Epithelial cell of prostate (primary cell): ENCODE data around the gene USP47.

Experiments used
- DNase-seq: peaks from one replicate; pipeline ENCODE4 v3.0.0-alpha.2; 2011; ENCODE audit warnings: low read depth, low spot score
- H3K27ac ChIP-seq: fragments of 450-650 bp; 2 replicates; pipeline ENCODE4 v1.5.1; 2017; ENCODE audit warnings: mild to moderate bottlenecking

Gene USP47

DNA sequence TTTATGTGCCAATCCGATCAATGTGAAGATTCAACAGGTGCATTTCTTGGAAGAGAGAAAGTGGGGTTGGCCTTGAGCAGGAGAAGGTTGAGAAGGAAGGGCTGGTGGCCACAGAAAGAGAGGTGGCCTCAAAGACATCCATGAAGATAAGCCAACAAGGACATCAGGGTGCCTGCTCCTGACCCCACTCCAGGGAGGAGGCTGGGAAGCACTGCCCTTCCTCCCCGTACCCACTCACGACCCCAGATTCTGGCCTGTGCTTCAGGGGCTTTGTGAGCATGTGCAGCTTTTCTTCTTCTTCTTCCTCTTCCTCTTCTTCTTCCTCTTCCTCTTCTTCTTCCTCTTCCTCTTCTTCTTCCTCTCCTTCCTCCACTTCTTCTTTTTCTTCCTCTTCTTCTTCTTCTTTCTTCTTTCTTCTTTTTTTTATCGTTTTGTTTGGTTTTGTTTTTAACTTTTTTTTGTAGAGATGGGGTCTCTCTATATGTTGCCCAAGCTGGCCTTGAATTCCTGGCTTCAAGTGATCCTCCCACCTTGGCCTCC, 136.4 kb downstream of the USP47 start:
- no peak for DNase-seq
- H3K27ac ChIP-seq, result peak overlapping the region; percentile 78

DNA sequence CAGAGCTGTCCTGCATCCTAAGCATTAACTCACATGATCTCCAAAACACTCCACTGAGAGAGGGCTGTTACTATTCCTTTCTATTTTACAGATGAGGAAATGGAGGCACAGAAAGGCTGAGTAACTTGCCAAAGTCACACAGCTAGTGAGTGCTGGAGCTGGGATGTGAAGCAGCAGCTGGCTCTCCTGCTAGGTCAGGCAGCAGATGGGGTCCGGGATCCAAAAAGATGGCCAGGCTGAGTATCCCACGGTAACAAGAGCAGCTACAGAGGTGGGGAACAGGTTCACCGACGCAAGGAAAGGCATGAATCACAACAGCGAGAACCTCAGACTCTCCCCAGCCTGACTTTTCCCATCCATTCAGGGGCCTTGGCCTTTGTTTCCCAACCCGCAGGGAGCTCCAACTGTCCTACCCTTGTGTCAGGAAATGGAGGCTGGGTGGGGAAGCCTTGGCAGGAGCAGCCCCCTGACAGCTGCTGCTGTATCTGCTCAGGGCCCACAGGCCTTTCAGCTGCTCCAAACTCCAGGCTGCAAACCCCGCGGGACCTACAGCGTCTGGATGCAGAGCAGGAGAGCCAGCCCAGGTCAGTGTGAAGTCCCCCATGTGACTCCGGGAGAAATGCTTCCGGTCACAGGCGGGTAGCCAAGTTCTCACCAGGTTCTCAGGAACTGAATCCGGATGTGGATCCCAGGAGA, 137.2 kb downstream of the USP47 start:
- H3K27ac ChIP-seq, result peak overlapping the region; percentile 78
- DNase-seq, result no peak

DNA sequence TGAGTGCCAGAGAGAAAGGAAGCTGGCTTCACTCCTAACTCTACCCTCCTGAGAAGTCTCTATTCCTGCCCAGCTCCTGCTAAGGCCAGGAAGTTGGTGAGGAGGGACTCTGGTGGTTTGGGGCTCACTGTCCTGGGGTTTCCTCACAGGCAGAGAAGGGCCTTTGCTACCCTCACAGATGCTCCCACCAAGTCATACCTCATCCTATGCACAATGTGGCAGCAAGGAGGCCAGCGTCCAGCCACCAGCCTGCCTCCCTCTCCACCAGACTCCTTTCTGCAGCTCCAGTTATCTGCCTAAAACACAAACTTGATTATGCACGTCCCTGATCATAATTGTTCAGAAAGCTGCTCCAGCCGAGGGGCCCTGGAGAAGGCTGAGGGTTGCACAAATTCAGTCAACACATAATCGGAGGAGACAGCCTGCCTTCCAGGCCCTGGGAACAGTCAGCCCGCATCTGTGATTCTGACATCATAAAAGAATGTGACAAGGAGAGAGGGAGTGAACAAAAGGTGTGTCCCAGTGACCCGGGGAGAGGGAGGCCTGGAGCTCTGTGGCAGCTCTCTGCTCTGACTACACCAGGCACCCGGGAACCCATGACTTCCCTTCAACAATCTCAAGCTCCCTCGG, 137.8 kb downstream of the USP47 start:
- peak overlapping the region; percentile 38 for H3K27ac ChIP-seq
- DNase-seq, result no peak

DNA sequence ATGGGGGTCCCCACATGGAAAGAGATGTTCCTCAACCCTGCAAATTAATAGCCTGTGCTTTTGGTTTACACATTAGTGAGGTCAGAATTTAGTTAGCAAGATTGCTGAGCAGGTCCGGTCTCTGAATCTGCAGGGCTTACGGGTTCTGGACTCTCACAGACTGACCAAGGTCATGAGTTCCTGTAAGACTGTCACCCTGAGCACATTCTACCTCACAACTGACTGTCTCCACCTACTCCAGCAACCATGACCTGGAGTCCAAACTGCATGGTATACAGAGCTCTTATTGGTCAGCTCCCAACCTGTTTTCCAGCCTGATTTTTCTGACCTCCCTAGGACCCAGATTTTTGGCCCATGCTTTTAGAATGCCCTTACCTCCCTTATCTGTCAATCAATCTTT, 138.4 kb downstream of the USP47 start:
- peak overlapping the region; percentile 38 for H3K27ac ChIP-seq
- DNase-seq, result no peak

DNA sequence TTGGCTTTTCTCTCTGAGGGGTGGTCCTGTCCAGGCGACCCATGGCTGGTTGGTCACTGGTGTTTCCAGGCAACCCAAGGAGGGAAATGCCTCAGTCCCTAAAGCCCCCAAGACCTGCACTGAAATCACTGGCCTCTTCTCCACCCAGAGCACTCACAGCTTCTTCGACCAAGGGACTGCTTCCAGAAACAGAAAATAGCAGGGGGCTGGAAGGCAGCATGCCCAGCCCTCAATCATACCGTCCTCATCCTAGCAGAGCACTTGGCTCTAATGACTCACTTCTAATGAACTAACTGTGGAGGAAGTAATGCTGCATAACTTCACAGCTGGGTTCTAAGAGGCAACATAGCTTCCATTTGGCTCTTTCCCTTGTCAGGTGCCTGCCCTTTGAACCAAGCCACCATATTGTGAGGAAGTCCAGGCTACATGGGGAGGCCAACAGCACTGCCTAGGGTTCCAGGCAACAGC, 139.1 kb downstream of the USP47 start:
- no peak for DNase-seq
- H3K27ac ChIP-seq, result no peak overlapping the region

DNA sequence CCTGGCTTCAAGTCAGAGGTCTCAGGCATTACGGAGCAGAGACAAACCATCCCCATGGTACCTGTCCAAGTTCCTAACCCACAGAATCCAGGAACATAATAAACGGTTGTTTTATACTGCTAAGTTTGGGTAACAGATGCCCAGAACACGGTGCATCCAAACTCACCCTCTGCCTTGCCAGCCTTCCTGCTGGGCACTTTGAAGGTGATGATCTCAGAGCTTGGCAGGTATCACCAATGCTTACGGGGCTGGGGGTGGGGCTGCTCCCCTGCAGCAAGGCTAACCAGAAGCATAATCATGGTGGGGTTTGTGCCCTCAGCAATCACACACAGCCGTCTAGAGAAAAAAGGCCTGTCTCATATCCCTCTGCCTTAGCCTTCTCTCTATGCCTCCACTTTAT, 139.6 kb downstream of the USP47 start:
- no peak for DNase-seq
- H3K27ac ChIP-seq, result no peak overlapping the region

DNA sequence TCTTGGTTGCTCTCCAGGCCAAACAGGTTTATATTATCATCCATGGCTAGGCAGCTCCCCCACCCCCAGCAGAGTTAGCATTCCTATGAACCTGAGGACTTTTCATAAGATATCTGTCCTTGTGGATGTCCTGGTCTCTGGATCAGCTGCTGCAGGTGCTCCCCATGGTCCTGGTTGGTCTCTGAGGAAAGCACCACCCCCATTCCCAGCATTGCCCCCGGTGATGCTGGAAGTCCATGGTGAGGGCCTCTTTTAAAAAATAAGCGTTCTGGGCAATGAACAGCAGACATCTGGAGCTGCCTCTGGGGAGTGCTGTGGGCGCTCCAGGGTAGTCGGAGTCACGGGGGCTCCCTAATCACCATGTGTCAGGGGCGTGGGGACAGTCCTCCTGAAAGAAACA, 140.1 kb downstream of the USP47 start:
- DNase-seq, result no peak
- no peak overlapping the region for H3K27ac ChIP-seq

DNA sequence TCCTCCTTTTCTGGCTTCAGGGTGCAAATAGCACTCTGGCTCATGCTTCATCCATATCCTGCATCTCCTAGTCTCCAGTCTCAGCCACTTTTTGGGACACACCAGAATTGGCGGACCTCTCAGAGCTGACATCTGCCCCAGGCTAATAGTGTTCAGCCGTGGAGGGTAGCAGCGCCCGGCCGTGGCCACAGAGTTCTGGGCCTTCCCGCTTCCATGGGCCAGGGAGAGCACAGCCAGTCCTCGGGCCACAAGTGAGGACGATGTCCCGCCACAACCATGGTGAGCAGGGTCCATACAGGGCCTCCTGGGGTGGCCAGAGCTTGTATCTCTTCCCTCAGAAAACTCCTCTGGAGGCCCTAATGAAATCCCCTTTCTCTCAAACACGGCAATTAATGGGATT, 140.7 kb downstream of the USP47 start:
- H3K27ac ChIP-seq, result no peak overlapping the region
- no peak for DNase-seq

DNA sequence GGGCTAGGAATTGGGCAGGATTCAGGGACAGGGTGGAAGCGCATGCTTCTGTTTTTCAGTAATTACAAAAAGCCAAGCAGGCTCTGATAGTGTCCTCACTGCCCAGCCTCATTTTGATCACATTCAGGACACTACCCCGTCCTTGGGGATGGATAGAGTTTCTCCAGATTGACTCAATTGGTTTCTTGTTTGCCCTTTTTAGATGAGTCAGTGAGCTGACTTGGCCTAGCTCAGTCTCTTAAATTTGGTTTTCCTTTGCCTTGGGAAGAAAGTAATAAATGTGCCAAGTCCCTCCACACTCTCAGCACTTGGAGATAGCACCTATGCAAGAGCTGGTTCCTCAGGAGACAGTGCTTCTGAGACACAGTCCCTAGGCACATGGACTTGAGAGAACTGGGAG, 141.2 kb downstream of the USP47 start:
- H3K27ac ChIP-seq, result no peak overlapping the region
- no peak for DNase-seq

DNA sequence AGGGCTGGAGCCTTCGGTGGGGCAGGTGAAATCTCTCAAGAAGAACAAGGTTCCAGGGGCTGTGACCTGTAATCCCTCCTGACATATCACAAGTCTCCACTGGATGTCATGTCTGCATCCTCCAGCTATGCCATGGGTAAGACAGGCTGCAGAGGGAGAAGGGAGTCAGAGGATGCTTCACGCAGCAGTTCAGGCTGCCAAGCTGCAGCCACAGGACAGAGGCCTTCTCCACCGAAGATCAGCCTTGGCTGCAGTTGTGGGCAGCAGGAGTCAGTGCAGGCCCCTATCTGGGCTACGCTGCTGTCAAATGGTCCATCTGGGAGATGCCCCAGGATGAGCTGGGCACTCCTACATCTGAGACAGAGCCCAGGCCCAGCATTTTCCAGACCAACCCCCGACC, 141.7 kb downstream of the USP47 start:
- no peak overlapping the region for H3K27ac ChIP-seq
- DNase-seq, result no peak

DNA sequence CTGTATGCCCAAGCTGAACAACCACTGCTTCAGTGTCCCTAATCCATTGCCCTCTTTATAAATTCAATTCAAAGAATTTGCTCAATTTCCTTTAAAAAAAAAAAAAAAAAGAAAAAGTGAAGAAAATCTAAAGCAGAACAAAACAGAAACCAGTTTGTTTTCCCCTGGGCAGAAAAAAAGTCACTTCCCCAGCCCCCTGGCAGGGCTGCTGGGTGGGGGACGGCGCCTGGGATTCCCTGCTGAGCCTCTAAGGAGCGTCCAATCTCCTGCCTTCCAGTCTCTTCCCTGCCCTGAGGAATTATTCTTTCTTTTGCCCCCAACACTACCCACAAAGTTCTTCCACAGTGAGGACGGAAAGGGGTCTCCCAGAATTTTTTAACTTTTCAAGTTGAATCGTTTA, 142.8 kb downstream of the USP47 start:
- DNase-seq, result no peak
- H3K27ac ChIP-seq, result no peak overlapping the region

DNA sequence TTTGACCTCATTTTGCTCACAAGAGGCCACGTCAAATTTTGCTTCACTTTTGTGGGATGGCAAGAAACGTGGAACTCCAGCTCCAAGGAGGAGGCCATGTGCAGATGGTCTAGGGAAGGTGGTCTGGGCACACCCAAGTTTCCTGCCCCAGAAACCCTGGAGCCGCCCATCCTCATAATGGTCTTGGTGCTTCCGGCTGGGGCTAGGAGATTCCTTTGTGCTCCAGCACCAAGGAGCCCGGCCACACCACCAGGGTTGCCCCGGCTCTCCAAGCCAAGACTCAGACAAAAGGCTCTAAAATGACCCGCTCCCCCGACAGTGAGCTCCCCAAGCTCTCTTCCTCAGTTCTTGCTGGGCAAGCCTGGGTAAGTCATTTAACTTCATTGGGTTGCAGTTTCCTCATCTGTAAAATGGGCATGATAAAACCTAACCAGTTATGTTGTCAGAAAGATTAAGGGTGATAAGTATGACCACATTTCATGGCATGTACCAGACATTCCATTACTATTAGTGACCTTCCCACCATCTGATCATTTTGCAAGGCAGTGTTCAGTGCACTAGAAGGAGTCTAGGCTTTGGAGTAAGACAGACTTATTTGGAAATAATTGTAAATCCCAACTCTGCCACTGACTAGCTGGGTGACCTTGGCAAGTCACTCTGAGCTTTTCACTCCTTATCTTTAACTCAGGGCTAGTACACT, 143.4 kb downstream of the USP47 start:
- no peak for DNase-seq
- no peak overlapping the region for H3K27ac ChIP-seq

DNA sequence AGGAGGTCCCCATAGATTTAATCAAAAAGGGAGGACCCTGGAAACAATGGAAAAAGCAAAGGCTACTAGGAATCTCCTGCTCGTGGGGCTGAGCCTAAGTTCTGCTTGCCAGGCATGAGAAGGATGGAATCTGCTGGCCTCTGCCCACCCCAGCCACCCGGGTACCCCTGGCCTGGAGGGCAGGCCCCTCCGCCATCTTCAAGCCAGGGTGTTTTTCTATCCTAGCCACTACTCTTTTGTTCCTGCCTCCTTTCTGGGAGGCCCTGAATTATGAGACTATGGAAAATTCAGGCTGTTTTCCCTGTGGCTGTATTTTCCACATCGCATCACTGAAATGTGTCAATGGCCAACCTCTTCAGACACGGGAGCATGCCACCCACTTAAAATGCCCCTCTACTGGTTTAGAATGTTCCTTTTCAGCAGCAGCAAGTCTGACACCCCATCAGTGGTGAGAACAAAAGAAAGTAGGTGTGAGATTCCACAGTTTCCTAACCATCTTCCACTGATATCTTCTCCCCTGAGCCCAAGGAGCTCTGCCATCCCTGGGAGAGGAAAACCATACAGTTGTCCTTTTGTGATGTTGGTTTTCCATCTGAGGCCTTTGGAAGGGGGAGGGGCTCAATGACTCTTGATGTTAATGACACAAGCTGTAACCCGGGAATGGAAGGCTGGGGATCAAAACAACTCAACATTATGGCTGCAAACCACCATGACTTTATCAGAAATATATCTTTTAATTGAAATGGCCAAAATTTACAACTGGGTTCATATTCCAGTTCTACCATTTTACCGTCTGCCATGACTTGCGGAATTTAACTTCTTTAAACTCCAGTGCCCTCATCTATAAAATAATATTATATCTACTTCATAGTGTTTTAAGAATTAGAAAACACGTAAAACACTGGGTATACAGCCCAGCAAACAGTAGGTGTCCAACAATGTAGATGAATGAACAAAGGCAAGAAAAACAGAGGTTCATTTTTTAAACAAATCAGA, 144.5 kb downstream of the USP47 start:
- no peak for DNase-seq
- H3K27ac ChIP-seq, result no peak overlapping the region

DNA sequence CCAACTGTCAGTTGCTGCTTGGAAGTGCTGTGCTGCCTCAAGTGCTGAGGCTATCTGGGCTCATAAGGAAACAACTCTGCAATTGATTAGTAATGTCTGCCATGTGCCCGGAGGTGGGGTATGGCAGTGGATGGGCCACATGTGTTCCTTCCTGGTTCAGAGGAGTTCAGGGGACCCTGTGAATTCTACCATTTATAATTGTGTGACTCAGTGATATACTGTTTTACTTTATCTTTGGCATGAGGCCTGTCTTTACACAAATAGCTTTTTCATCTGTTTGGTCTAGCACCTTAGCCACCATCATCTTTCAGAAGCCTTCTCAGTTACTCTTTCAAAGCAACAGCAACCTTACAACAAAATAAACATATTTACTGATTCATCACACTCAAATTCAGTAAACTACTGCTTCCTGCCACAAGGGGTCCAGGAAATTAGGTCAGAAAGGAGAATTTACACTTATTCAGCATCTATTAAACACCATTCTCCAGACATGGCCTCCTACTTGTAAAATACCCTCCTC, 145.8 kb downstream of the USP47 start:
- H3K27ac ChIP-seq, result peak overlapping the region; percentile 13
- no peak for DNase-seq

DNA sequence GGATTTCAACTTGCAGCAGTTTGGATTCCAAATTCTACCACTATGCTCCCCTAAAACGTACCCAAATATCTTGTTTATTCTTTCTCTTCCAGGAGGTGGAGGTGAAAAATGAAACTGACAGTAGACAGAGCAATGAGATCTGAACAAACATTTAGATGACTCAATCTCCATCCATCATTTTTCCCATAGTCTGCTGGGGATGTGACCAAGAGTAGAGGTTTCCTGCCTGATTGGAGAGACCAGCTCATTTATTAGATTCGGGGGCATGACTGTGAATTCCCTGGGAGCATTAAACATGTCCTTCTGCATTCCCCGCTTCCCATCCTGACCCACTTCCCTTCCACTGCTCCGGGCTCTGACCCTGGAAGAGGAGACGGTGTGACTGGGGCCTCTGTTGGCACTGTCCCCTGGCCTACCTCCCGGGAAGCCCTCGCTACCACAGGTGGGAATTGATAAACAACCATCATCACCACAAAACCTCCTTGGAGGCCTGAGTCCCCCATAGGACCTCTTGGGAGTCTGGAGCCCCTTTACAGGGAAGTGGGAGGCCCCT, 146.4 kb downstream of the USP47 start:
- H3K27ac ChIP-seq, result peak overlapping the region; percentile 13
- no peak for DNase-seq

DNA sequence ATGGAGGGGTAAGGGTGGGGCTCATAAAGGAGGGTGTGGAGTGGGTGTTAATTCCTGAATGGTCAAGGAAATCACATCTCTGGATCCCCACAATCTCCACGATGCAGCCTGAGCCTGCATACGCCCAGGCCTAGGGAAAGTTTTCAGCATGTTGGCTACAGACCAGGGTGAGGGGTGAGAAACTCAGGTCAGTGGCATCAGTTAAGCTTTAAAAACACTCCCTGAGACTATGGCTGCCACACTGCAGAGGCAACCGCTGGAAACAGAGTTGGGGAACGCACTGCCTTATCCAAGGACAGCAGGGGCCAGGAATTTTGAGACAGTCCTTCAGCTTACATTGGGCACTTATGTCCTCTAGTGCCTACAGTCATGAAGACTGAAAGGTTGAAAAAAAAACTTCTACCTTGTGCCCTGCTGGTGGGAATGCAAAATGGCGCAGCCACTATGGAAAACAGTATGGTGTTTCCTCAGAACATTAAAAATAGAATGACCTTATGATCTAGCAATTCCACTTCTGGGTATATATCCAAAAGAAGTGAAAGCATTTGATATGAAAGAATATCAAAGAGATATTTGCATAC, 147.0 kb downstream of the USP47 start:
- no peak for DNase-seq
- no peak overlapping the region for H3K27ac ChIP-seq

DNA sequence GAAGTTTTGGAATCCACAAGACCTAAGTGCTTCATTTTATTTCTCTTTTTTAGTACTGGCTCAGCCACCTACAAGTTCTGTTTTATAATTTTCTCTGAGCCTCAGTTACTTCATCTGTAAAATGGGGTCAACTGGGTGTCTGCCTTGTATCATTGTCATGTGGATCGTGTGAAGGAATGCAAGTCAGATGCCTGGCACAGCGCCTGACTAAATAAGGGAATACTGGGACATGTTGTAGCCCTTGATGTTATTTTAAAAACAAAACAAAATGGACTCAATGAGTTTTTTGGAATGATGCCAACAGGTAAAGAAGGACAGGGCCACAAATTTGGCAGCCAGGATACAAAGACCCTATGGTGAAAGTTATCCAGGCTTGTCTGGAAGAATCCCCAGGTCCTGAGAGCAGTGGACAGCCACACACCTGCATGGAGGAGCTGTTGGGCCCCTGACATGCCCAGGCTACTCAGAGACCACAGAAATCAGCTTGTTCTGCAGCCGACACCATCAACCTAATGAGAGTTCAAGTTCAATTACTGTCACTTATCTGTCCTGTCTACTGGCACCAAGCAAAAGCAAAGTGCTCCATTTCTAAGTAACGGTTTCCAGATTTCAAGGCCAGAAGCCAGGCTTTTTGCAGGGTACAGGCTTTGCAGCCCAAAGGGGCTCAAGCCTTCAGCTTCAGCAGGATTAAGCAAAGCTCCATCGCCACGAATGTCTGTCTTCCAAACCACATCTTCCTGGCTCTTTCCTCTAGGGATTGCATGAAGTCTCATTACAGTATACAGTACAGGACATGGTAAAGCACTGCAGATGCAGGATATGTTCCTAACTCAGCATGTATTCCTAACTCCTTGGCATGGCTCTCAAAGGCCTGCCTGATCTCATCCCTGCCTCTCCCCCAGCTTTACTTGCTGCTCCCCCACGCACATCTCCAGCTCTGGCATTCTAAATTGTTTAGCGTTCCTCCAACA, 148.3 kb downstream of the USP47 start:
- DNase-seq, result no peak

More for the DNA sequence above, 148.3 kb downstream of the USP47 start:
- H3K27ac ChIP-seq, result no peak overlapping the region
